Glutamatergic neuron (in vitro differentiated cells): ENCODE measurements around the gene ZBTB40. TPM values are rescaled to one million over a fixed set of nuclear protein-coding genes. Genes with fewer than 3 reads are reported as not detected.

ENCODE experiments used
- DNase-seq: peaks from one replicate; pipeline ENCODE4 v3.0.0; 2022
- H3K27ac Mint-ChIP-seq: one replicate; pipeline ENCODE4 v1.8.0; 2020; ENCODE audit warnings: mild to moderate bottlenecking, mixed read lengths, inconsistent platforms; ENCODE audit not compliant: unreplicated experiment
- H3K27me3 Mint-ChIP-seq: one replicate; pipeline ENCODE4 v1.8.0; 2020; ENCODE audit warnings: mild to moderate bottlenecking, moderate library complexity, mixed read lengths, inconsistent platforms; ENCODE audit not compliant: unreplicated experiment
- H3K36me3 Mint-ChIP-seq: one replicate; pipeline ENCODE4 v1.8.0; 2020; ENCODE audit warnings: mild to moderate bottlenecking, mixed read lengths, inconsistent platforms; ENCODE audit not compliant: unreplicated experiment
- H3K4me1 Mint-ChIP-seq: one replicate; pipeline ENCODE4 v1.8.0; 2020; ENCODE audit warnings: mild to moderate bottlenecking, low read depth, mixed read lengths, inconsistent platforms; ENCODE audit not compliant: unreplicated experiment
- H3K4me3 Mint-ChIP-seq: one replicate; pipeline ENCODE4 v1.8.0; 2020; ENCODE audit warnings: mild to moderate bottlenecking, mixed read lengths, inconsistent platforms; ENCODE audit not compliant: unreplicated experiment
- H3K9me3 Mint-ChIP-seq: one replicate; pipeline ENCODE4 v1.8.0; 2020; ENCODE audit warnings: mild to moderate bottlenecking, moderate library complexity, mixed read lengths, inconsistent platforms; ENCODE audit not compliant: unreplicated experiment
- CTCF ChIP-seq: fragments of 200-600 bp; sonication (generic); IDR thresholded peaks from one replicate; pipeline ENCODE4 v1.5.0; 2021; ENCODE audit not compliant: partially characterized antibody, unreplicated experiment
- total RNA-seq: library from RNA; stranded (reverse); fragmentation: NEBNext Ultra II Directional; extraction: Animal tissue kit (Norgen Biotek cat#: 25700); gene quantifications from one replicate; pipeline ENCODE4 v1.2.1, GENCODE V29; 2021; ENCODE audit not compliant: unreplicated experiment

Gene ZBTB40
- total RNA-seq, 1 donor from 2014 or later: 25.7 TPM

- DNase-seq: no peak
- peaks cover 2% of the 10 kb centered on the region for H3K4me1 Mint-ChIP-seq
- H3K27me3 Mint-ChIP-seq: peaks cover 2% of the 10 kb centered on the region
- H3K36me3 Mint-ChIP-seq: no peaks in the 10 kb centered on the region
- H3K9me3 Mint-ChIP-seq: peaks cover 2% of the 10 kb centered on the region
- H3K4me3 Mint-ChIP-seq: no peak overlapping the region
- TF ChIP-seq CTCF: no peak
- H3K27ac Mint-ChIP-seq: no peak overlapping the region
These were observed 34.2 kb upstream of the ZBTB40 start for GRCh38 chr1:22417466-22417865.

- H3K27me3 Mint-ChIP-seq: peaks cover 2% of the 10 kb centered on the region
- H3K4me1 Mint-ChIP-seq: peaks cover 2% of the 10 kb centered on the region
- H3K27ac Mint-ChIP-seq: no peak overlapping the region
These were observed 33.3 kb upstream of the ZBTB40 start for GRCh38 chr1:22418312-22418711.

GRCh38 chr1:22418933-22419382 is 32.7 kb upstream of the ZBTB40 start:
- DNase-seq: no peak
- no peaks in the 10 kb centered on the region for H3K36me3 Mint-ChIP-seq
- H3K4me1 Mint-ChIP-seq: peaks cover 2% of the 10 kb centered on the region

More at GRCh38 chr1:22418312-22418711, 33.3 kb upstream of the ZBTB40 start:
- TF ChIP-seq CTCF: no peak
- Mint-ChIP-seq H3K4me3 (no peak overlapping the region), H3K9me3 (peaks cover 5% of the 10 kb centered on the region), H3K36me3 (no peaks in the 10 kb centered on the region)
- DNase-seq: no peak

GRCh38 chr1:22420455-22421053 is 31.1 kb upstream of the ZBTB40 start:
- peaks cover 2% of the 10 kb centered on the region for H3K27me3 Mint-ChIP-seq
- H3K4me1 Mint-ChIP-seq: peaks cover 2% of the 10 kb centered on the region
- no peak overlapping the region for H3K4me3 Mint-ChIP-seq
- peaks cover 5% of the 10 kb centered on the region for H3K9me3 Mint-ChIP-seq
- no peak overlapping the region for H3K27ac Mint-ChIP-seq
- DNase-seq: peak; percentile 90
- TF ChIP-seq CTCF: peak; percentile 23
- no peaks in the 10 kb centered on the region for H3K36me3 Mint-ChIP-seq

More at GRCh38 chr1:22418933-22419382, 32.7 kb upstream of the ZBTB40 start:
- Mint-ChIP-seq H3K27ac (no peak overlapping the region), H3K27me3 (peaks cover 2% of the 10 kb centered on the region), H3K9me3 (peaks cover 5% of the 10 kb centered on the region), H3K4me3 (no peak overlapping the region)
- no peak for TF ChIP-seq CTCF

- no peak for TF ChIP-seq CTCF
- Mint-ChIP-seq H3K27me3 (no peaks in the 10 kb centered on the region), H3K4me1 (no peaks in the 10 kb centered on the region), H3K4me3 (no peak overlapping the region), H3K36me3 (no peaks in the 10 kb centered on the region), H3K9me3 (peaks cover 3% of the 10 kb centered on the region), H3K27ac (no peak overlapping the region)
- no peak for DNase-seq
These were observed 24.9 kb upstream of the ZBTB40 start for GRCh38 chr1:22426781-22427180.
